Small intestine (tissue), 7 donors: ENCODE measurements around the gene RIC8B. TPM values are rescaled to one million over a fixed set of nuclear protein-coding genes. Genes with fewer than 3 reads are reported as not detected.

Experiments used
- DNase-seq, 2 donors: peaks; one replicate each; pipeline versions ENCODE4 v3.0.0 to v3.0.0-alpha.2; 2013
- FAIRE-seq: peaks from 2 replicates; lab custom pipeline; 2012; peaks lifted over from hg19 to GRCh38; lab: Jason Lieb, UNC
- H3K27ac ChIP-seq, 3 donors: one replicate each; pipeline ENCODE4 v1.5.1; 2013; ENCODE audit warnings: low read length in 2 of 3, mild to moderate bottlenecking in 2 of 3, control low read depth in 1 of 3, inconsistent platforms in 1 of 3, low read depth in 1 of 3, moderate library complexity in 1 of 3
- H3K27me3 ChIP-seq, 3 donors: one replicate each; pipeline ENCODE4 v1.6.1; 2013; ENCODE audit warnings: low read length in 3 of 3, inconsistent platforms in 1 of 3; ENCODE audit not compliant: control insufficient read depth in 3 of 3, insufficient read depth in 3 of 3
- H3K36me3 ChIP-seq, 3 donors: one replicate each; pipeline ENCODE4 v1.6.1; 2013; ENCODE audit warnings: low read length in 3 of 3, inconsistent platforms in 1 of 3, low read depth in 1 of 3, mild to moderate bottlenecking in 1 of 3, moderate library complexity in 1 of 3; ENCODE audit not compliant: control insufficient read depth in 3 of 3, insufficient read depth in 2 of 3
- H3K4me1 ChIP-seq, 3 donors: one replicate each; pipeline ENCODE4 v1.6.1; 2013; ENCODE audit warnings: low read length in 2 of 3, inconsistent platforms in 1 of 3, low read depth in 1 of 3, mild to moderate bottlenecking in 1 of 3, moderate library complexity in 1 of 3; ENCODE audit not compliant: control insufficient read depth in 3 of 3, insufficient read depth in 2 of 3
- H3K4me3 ChIP-seq, 3 donors: one replicate each; pipeline ENCODE4 v1.5.1; 2013; ENCODE audit warnings: low read length in 3 of 3, control low read depth in 1 of 3, inconsistent platforms in 1 of 3, low read depth in 1 of 3, mild to moderate bottlenecking in 1 of 3, moderate library complexity in 1 of 3
- H3K9me3 ChIP-seq, 2 donors: one replicate each; pipeline ENCODE4 v1.6.1; 2013; ENCODE audit warnings: low read depth in 1 of 2, low read length in 1 of 2; ENCODE audit not compliant: control insufficient read depth in 2 of 2, insufficient read depth in 1 of 2
- WGBS, 3 donors: extraction: QIAGEN DNeasy Blood & Tissue Kit; methylation state at CpG; one replicate each; pipeline ENCODE4 v1.1.7; 2013; 5-methylcytosine and 5-hydroxymethylcytosine counted together
- polyA plus RNA-seq, 4 donors: library from polyadenylated mRNA; stranded (reverse) in 3 of 4; unstranded in 1 of 4; fragments of 200-250 nt in 3 of 4; fragments of 120-200 nt in 1 of 4; gene quantifications; one replicate each; pipeline versions ENCODE4 v1.2.1 to v1.2.3, GENCODE V29; 2013
- donor health status: healthy with polysubstance abuse.
- donor health status: control.
- donor health status: control.
- donor health status: Bipolar disorder and iron deficiency.
- donor health status: healthy.

RIC8B gene
- polyA plus RNA-seq, 4 donors, result 3.0 to 11.7 (median 5.4) TPM

DNA sequence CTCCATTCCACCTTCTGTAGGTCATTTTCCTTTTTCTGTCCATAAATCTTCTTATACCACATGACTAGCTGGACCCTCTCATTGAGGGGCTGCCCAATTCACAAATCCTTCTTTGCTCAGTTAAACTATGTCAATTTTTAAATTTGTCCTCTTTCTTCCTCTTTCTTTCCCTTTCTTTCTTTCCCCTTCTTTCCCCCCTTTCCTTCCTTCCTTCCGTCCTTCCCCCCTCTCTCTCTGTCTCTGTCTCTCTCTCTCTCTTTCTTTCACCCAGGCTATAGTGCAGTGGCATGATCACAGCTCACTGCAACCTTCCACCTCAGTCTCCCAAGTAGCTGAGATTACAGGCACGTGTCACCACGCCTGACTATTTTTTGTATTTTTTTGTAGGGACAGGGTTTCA lies 134.1 kb downstream of the RIC8B start:
- H3K36me3 ChIP-seq, result no peaks in the 10 kb centered on the region
- no peak overlapping the region for H3K4me3 ChIP-seq
- H3K4me1 ChIP-seq, result no peaks in the 10 kb centered on the region
- FAIRE-seq, result no peak
- 82 to 89% (median 86%) methylated on average over 3 of the region's 3 CpGs for WGBS, 3 donors
- H3K27ac ChIP-seq, result no peak overlapping the region
- H3K27me3 ChIP-seq, result no peaks in the 10 kb centered on the region
- H3K9me3 ChIP-seq, result no peaks in the 10 kb centered on the region
- DNase-seq, result no peak

DNA sequence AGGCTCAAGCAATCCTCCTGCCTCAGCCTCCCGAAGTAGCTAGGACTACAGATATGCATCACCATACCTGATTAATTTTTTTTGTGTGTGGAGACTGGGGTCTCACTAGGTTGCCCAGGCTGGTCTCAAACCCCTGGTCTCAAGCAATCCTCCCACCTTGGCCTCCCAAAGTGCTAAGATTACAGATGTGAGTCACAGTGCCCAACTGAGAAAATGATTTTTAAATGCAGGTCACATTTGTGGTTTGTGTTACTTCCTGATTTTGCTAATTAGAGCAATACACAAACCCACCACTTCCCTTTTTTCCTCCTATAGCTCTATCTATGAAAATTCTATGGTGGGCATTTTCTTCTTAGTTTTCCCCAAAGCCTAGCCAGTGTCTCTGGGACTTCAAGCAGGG lies 135.7 kb downstream of the RIC8B start:
- 83 to 95% (median 85%) methylated on average over 1 of the region's 1 CpG for WGBS, 3 donors
- H3K27me3 ChIP-seq, result no peaks in the 10 kb centered on the region
- no peak overlapping the region for H3K4me3 ChIP-seq
- H3K9me3 ChIP-seq, result no peaks in the 10 kb centered on the region
- no peaks in the 10 kb centered on the region for H3K36me3 ChIP-seq
- DNase-seq (no peak), FAIRE-seq (no peak)
- no peaks in the 10 kb centered on the region for H3K4me1 ChIP-seq
- H3K27ac ChIP-seq, result no peak overlapping the region

DNA sequence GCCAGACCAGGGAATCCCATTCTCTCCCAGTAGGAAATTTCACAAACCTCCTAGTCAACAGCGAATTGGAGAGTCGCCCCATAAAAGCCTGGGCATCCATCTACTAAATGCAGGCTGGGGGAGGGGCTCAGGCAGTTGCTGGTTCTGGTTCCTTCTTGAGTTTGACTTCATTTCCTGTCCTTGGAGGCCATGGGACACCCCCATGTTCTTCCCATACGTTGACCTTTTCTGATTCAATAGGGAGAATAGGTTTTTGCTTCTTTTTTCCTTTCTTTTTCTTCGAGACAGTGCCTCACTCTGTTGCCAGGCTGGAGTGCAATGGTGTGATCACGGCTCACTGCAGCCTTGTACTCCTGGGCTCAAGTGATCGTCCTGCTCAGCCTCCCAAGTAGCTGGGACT lies 137.1 kb downstream of the RIC8B start:
- no peaks in the 10 kb centered on the region for H3K27me3 ChIP-seq
- WGBS, 3 donors, result 82 to 95% (median 89%) methylated on average over 6 of the region's 6 CpGs
- FAIRE-seq, result no peak

DNA sequence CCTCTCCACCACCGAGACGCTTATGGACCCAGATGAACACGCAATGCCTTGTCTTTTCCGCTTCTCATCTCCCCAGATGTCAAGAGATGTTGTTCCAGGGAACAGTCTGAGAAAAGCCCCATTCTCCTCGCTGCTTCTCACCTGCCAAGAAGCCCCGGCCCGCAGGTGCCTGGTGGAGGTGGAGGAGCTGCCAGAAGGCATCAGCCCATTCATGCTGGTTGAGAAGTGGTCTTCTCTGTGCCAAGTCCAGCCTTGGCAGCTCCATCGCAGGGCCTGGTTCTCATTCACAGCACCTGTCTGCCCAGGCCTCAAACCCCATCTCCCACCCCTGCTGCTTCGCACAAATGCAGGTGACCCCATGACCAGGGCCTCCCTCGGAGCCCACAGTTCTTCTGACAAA lies 139.0 kb downstream of the RIC8B start:
- no peaks in the 10 kb centered on the region for H3K27me3 ChIP-seq
- WGBS, 3 donors, result 95 to 99% (median 96%) methylated on average over 10 of the region's 10 CpGs
- no peak overlapping the region for H3K27ac ChIP-seq
- no peaks in the 10 kb centered on the region for H3K36me3 ChIP-seq
- FAIRE-seq (no peak), DNase-seq (no peak)
- H3K4me3 ChIP-seq, result no peak overlapping the region
- no peaks in the 10 kb centered on the region for H3K9me3 ChIP-seq
- H3K4me1 ChIP-seq, result no peaks in the 10 kb centered on the region

More for the DNA sequence above, 137.1 kb downstream of the RIC8B start:
- Histone ChIP-seq H3K9me3 (no peaks in the 10 kb centered on the region), H3K27ac (no peak overlapping the region), H3K36me3 (no peaks in the 10 kb centered on the region), H3K4me3 (no peak overlapping the region), H3K4me1 (no peaks in the 10 kb centered on the region)
- DNase-seq, result no peak

DNA sequence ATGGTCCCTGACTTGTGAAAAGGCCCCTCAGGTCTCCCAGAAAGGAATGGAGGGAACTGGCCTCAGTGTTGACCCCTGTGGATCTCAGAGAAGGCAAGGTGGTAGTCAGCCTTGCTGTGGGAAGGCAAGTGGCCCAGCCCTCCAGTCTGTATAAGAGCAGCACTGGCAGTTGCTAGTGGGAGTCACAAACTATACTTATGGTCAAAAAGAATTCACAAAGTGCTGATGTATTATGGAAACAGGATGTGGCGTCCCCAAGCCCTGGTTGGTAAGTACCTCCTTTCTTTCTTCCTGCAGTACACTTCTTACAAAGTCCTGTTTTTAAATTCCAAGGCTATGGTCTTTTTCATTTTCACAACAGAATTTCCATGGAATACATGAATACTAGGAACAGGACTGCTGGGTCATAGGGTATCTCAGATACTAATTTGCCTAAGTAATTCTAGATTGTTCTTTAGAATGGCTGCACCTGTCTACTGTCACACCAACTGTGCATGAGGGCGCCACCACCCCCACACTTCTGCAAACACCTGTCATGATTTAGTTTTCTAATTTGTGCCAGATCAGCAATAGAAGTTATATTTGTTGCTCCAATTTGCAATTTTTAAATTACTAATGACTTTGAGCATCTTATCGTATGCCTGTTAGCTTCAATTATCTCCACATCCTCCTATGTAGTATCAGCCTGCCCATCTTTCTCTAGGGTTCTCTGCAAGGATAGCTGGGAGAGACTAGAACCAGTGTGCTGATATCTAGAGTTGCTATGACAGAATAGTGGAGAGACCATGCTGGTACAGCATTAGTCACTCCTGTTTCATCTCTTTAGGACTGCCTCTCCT lies 140.5 kb downstream of the RIC8B start:
- no peaks in the 10 kb centered on the region for H3K27me3 ChIP-seq
- 62 to 72% (median 68%) methylated on average over 3 of the region's 3 CpGs for WGBS, 3 donors
- FAIRE-seq, result no peak

DNA sequence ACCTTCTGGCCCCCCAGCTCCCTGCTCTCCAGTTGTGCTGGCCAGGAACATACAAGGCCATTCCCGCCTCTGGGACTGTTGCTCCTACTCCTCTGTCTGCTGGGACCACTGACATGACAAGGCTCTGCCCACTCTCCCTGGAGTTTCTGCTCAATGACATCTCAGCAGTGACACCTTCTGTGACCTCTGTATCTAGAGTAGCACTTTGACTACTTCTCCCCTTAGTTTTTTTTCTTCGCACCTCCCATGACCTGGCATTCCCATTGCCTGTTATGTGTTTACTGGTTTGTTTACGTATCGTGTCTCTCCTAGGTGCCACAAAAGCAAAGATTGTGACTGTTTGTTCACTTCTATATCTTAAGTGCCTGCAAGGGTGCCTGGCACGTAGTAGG lies 141.1 kb downstream of the RIC8B start:
- Histone ChIP-seq H3K27me3 (no peaks in the 10 kb centered on the region), H3K4me3 (no peak overlapping the region), H3K4me1 (no peaks in the 10 kb centered on the region), H3K27ac (no peak overlapping the region), H3K9me3 (no peaks in the 10 kb centered on the region), H3K36me3 (no peaks in the 10 kb centered on the region)
- WGBS, 3 donors, result 62 to 82% (median 80%) methylated on average over 5 of the region's 5 CpGs
- FAIRE-seq (no peak), DNase-seq (no peak)

More for the DNA sequence above, 140.5 kb downstream of the RIC8B start:
- Histone ChIP-seq H3K27ac (peak overlapping the region in 1 of 3 donors; percentile 72), H3K9me3 (no peaks in the 10 kb centered on the region), H3K4me3 (no peak overlapping the region), H3K4me1 (no peaks in the 10 kb centered on the region), H3K36me3 (no peaks in the 10 kb centered on the region)
- no peak for DNase-seq

DNA sequence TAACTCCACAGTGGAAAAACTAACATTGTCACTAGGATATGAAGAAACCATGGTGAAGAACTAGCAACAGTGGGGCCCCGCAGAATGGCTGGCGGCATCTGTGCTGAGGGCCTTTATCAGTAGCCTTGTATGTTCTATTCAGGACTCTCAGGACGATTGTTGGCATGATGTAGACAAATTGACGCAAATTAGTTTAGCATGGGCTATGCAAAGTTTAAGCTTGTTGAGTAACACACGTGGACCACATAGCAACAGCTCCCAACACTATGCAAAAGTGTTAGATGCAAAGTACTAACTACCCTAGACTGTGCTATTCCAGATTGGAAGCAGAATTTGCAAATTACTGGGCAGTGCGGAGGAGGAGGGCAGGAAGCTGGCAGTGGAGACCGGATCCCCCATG lies 143.0 kb downstream of the RIC8B start:
- 70 to 75% (median 71%) methylated on average over 7 of the region's 7 CpGs for WGBS, 3 donors
- DNase-seq (no peak), FAIRE-seq (no peak)
- H3K4me1 ChIP-seq, result no peaks in the 10 kb centered on the region
- no peaks in the 10 kb centered on the region for H3K9me3 ChIP-seq
- no peak overlapping the region for H3K4me3 ChIP-seq
- H3K36me3 ChIP-seq, result no peaks in the 10 kb centered on the region
- no peaks in the 10 kb centered on the region for H3K27me3 ChIP-seq
- H3K27ac ChIP-seq, result no peak overlapping the region

DNA sequence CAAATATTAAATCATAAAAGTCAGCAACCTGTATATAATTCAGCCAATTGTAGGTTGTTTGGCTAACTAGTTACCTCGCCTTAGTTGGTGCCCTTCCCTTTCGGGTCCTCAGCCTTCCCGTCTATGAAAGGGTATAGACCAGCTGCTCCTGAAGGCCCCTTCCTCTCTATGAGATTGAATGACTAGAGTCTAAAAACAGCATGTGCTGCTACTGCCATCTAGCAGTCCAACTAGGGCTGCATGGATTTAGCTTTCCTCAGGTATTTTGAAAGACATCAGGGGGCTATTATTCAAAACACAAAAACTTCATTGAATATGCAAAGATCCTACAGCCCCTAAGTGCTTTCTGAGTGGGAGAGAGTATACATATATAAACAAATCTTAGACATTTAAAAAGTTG lies 144.3 kb downstream of the RIC8B start:
- DNase-seq (no peak), FAIRE-seq (no peak)
- Histone ChIP-seq H3K36me3 (no peaks in the 10 kb centered on the region), H3K4me3 (no peak overlapping the region), H3K27ac (no peak overlapping the region), H3K27me3 (no peaks in the 10 kb centered on the region), H3K4me1 (no peaks in the 10 kb centered on the region), H3K9me3 (no peaks in the 10 kb centered on the region)
- WGBS, 3 donors, result 21 to 35% (median 25%) methylated on average over 3 of the region's 3 CpGs
